HG02884 (cell line): ENCODE results near the gene CCDC175.

Experiments used
- ATAC-seq: cut with Tn5 transposase; IDR thresholded peaks from one replicate; pipeline ENCODE4 v1.9.1; 2021; ENCODE audit warnings: mild to moderate bottlenecking, moderate library complexity; ENCODE audit not compliant: unreplicated experiment

Gene CCDC175

DNA sequence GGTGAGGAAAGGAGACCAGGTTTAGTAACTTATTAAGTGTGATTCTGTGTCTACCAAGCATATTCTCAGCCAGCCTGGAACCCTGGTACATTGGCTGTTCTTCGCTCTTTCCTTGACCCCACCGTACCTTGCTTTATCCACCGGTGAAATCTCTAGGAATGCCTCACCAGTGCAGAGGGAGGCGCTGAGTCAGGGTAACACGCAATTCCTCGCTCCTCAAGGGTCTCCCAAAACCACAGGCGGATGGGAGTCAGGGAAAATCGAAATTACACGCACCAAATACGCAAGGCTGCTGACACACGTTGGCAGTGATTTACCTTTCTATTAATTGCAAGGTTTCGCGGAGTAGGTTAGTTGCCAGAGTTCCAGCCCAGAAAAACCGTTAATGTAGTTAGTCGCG lies 93.2 kb downstream of the CCDC175 start:
- ATAC-seq = no peak

DNA sequence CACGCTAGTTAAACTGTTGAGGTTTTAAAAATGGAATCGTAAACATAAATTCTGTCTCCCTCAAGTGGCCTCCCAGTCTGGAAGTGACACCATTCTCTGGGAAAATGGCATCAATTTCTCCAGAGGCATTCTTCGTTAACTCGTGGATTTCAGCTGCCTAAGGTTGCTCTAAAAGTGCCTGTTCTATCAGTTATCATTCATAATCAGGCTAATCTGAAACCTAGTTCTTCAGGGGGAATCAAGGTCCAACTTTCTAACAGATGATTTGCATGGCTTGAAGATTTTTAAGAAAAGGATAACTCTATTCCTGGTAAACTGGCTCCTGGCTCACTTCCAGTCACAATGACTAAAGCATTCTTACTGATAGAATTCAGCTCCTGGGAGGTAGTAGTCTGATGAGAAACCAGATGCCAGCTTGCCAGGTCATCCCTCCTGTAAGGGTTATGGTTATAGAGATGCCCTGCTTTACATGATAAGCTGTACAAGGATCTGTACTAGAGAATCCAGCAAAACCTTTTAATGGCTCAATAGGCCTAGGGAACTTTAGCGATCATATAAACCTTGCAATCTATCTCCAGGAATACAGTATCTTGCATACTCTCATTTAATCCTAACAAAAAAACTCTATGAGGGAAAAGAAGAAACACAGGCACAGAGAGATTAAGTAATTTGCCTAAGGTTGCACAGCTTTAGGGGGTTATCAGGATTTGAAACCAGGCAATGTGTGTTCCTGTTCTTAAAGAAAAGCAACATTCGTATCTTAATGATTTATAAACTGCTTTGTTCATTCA lies 93.9 kb downstream of the CCDC175 start:
- no peak for ATAC-seq

DNA sequence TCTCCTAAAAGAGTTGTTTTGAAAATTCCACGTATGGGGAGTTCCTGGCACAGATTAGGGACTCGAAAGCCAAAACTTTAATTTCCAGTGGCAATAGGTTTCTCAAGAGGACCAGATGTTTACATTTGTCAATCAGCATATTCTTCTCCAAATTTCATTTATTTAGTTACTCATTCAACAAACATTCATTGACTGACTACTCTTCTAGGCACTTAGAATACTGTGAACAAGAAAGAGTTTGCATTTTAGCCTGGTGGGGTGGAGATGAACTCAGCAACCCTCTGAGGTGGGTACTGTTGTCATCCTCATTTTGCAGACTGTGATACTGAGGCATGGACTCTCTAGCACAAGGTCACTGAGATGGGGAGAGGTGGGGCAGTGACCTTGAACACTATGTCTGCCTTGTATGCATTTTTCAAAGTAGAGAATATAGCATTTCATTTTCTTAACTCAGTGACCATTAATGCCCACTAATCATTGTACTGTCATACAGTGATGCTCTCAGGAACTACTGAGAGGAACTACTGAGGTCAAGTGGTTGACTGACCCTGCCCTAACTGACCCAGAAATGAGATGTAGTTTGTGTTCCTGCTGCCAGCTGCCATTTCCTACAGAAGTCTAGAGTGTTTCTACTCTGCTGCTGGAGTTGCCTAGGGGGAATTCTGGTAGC lies 94.6 kb downstream of the CCDC175 start:
- no peak for ATAC-seq

DNA sequence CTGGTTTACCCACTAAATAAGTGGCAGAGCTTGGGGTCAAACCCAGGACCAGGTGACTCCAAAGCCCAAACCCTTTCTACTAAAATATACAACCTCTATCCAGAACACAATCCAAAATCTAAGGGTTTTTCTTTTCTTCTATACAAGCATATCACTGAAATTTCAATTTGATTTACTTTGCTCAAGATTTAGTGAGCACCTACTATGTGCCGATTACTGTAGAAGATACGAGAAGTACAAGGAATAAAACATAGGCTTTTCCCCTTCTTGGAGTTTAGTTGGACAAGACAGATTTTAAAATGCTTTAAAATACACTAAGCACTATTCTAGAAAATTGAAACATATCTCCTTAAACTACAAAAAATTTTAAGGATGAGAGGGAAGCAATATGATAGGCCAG lies 95.2 kb downstream of the CCDC175 start:
- ATAC-seq = no peak

DNA sequence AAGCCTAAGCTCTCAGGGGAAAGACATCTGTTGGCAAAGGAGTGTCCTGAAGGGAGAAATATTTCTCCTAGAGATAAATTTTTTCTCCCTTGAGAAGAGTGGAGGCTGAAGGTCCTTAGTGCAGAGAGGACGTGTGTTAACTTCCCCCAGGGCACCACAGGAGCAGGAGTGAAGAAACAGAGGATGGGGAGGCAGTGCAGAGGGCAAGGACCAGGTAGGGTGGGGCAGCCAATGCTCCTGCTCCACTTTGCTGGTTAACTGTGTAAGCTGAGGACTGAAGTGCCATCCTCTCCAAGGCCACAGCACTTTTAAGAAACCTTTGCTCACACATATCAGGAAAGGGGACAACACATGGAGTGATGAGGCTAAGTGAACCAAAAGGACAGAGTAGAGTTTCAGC lies 96.4 kb downstream of the CCDC175 start:
- ATAC-seq = no peak

DNA sequence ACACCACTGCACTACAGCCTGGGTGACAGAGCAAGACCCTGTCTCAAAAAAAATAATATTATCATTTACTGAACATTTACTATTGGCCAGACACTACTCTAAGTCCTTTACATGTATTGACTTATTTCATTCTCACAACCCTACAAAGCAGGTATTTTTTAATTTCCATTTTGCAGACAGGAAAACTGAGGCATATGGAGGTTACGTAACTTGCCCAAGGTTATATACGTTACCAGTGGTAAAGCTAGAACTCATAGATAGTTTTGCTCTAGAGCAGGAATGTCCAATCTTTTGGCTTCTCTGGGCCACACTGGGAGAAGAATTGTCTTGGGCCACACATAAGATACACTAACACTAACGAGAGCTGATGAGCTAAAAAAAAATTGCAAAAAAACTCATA lies 98.1 kb downstream of the CCDC175 start:
- no peak for ATAC-seq

DNA sequence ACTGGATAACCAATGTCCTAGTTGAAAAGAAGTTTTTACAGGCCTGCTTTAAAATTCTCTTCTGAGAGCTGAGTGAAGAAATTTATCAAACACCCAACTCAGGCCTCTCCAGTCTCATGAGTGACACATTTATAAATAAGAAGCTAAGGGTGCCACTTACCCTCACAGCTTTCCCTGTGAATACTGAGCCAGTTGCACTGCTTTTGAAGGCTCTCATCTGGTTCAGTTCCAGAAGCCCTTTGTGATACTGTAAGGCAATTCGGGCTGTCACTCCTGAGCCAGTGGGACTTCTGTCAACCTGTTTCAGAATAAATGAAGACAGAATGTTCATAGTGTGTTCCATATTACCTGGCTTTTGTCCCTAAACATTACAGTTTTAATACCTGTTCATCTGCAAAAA lies 100.9 kb downstream of the CCDC175 start:
- no peak for ATAC-seq

DNA sequence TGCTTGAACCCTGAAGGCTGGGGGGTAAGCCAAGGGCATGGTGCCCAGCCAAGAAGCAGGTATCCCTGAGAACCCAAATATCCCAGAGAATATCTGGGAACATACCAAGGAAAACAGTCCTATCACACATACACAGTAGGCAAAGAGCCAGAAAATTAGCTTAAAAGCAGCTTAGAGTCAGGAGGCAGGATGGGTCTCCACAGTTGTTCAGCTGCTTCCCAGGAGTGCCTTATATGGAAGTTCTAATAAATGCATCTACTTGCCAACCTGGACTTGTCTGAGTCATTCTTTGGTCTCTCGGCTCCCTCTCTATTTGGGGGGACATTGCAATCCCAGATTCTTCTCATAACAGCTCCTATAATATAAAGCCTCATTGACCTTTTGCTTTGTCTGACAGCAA lies 102.4 kb downstream of the CCDC175 start:
- ATAC-seq = no peak

DNA sequence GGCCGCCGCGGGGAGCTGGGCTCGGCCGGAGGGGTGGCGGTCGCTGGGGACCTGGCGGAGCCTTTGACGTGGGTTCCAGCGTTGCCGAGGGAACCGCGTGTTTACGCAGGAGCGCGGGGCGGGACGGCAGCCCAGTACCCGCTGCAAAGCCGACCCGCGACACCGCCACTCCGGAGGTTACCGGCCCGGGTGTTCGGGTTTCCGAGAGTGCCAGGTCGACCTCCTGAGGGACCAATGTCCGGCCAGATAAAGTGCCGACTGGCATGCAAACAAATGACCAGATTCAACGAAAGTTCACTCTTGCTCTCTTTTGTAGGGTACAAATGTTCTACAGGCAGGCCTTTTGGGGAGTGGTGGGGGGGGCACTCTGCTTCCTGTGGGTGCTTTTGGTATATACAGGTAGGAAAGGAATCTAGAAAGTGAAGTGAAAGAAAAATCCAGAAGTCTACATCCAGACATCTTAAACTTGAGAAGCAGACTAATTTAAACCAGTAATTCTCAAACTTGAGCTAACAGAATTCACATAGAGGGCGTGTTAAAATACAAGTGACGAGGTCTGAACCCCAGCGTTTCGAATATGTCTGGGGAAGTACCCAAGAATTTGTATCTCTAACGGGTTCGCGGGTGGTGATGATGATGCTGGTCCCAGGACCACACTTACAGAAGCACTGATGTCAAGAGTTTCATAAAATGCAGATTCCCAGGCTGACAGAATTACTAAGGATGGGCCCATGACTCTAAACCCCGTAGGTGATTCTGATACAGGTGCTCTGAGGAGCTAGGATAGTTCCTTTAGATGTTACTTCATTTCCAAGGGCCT lies 111.1 kb downstream of the CCDC175 start, which contains the start of gene GPR135:
Gene GPR135, minus strand, starts transcription at position 65 of the 820 bp plus-strand sequence. CDS start 154 bp downstream, outside the sequence.
- peak; percentile 34 for ATAC-seq

DNA sequence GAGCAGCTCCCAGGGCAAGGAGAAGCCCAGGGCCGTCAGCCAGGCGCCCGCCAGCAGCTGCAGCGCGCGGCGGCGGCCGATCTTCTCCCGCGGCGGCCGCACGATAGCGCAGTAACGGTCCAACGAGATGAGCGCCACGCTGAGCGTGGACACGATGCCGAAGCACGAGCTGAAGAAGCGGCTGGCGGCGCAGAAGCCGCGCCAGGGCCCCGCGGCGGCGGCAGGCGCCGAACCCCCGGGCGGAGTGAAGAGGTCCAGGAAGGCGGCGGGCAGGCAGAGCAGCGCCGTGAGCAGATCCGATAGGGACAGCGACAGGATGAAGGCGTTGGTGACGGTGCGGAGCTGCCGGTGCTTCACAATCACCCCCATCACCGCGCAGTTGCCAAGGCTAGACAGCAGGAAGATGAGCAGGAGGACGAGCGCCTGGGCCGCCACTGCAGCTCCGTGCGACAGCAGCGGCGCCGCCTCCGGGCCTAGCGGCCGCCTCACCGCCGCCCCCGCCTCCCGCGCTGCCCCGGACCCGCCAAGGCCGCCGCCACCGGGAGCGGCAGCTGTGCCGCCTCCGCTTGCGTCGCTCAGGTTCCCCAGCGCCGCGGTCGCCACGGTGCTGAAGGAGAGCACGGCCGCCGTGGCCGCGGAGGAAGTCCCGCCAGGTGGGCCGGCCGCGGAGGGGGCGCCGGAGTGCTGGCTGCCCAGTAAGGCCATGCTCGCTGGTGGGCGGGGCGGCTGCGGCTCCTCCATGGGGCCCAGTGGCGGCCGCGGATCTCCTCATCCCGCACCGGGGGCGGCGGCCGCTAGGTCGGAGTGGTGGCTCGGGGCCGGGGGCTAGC lies 111.9 kb downstream of the CCDC175 start:
- ATAC-seq = peak; percentile 66

DNA sequence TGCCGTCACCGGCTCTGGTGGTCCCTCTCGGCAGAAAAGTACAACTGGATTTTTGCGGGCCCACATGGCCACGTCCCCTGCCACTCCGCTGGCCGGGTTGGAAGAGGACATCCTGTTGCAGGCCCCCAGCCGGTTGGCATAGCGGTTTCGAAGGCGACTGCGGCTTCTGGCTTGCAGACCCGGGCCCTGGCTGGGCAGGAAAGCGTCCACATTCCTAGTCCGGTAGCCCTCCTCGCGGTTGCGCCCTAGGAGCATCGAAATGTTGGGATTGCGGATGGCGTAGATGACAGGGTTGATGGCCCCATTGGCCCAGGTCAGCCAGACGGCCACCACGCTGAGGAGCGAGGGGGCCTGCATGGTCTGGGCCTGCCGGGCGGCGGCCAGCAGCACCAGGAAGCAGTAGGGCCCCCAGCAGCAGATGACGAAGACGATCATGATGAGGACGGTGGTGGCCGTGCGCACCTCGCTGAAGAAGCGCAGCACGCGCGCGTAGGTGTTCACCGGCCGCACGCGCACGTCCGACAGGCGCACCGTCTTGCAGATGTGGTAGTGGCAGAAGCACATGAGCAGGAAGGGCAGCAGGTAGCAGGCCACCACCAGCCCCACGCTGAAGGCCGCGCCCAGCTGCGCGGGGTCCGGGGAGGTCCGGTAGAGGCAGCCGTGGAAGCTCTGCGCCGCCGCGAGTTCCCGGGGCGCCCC lies 112.7 kb downstream of the CCDC175 start:
- ATAC-seq = peak; percentile 26

DNA sequence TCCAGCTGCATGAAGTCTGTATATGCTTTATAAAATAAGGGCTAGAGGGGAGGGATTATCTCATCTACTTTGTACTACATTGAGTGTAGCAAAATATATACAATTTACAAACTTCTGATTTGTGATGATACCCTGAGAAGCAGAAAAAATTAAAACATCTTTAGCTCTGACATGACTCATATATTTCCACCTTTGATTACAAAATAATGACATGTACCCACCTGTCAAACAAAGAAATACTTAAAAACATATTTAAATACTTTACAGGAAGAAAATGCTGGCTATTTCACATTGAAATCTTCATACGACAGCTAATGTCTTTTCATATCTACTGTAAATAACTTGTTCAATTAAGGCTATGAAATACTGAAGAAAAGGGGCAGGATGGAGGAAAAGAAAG lies 114.7 kb downstream of the CCDC175 start:
- no peak for ATAC-seq

DNA sequence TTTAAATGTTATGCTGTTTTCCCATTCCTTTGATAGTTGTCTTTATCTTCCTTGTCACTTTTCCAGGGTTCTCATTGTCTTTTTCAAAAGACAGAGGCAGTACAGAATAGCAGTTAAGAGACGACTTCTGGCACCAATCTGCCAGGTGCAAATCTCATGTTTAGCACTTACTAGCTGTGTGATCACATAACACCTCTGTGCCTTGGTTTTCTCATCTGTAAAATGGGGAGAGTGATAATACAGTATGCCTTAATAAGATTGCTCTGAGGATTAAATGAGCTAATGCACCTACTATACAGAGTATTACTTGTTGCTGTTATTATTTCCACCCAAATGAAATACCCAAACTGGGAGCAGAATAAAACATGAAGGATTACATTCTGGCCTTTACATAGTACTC lies 116.2 kb downstream of the CCDC175 start:
- ATAC-seq = no peak

DNA sequence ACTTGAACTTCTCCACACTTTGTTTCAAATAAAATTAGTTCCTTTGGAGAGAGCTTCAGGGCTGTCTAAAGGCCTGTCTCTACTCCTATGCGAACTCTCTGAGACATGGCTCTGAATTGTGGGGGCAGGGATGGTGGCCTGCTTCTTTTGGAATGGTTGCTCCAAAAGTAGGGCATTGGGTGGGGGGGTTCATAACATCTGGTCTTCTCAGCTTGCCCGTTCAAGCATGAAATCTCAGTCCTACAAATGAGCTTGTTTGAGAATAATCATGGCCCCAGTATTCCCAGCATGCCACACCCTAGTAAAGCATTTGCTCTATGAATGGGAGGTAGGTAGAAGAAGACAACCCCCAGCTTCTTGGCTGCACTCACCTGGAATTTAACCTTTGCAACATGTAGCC lies 118.1 kb downstream of the CCDC175 start:
- ATAC-seq = no peak

DNA sequence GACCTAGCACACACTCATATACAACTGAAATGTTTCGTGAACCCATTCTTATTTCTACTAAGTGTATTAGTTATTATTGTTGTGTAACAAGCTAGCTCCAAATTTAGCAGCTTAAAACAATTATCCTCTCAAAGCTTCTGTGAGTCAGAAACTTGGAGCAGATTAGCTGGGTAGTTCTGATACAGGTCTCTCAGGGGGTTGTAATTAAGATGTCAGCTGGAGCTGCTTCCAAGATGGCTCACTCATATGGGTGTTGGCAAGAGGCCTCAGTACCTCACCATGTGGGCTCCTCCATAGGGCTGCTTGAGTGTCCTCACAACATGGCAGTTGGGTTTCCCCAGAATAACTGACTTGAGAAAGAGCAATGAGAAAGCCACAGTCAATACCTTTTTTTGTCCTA lies 121.2 kb downstream of the CCDC175 start:
- no peak for ATAC-seq
